ENCODE measurements around the gene IL17F. TPM values are rescaled to one million over a fixed set of nuclear protein-coding genes. Genes with fewer than 3 reads are reported as not detected.

IL17F gene
- total RNA-seq (2014; rRNA removed), result not detected in 2 replicates
- not detected for polyA plus RNA-seq (2012)

- no peak for DNase-seq (ENCODE audit: low read depth)
These were observed at the start of gene IL17F for GRCh38 chr6:52244400-52244799. Gene IL17F, minus strand, starts transcription at chr6:52244500. Its CDS starts 71 bp downstream, at chr6:52244429.

GRCh38 chr6:52293067-52293466 is 48.8 kb upstream of the IL17F start:
- no peak for DNase-seq (ENCODE audit: low read depth)

GRCh38 chr6:52288841-52289240 is 44.5 kb upstream of the IL17F start:
- DNase-seq (ENCODE audit: low read depth), result no peak

GRCh38 chr6:52288216-52288615 is 43.9 kb upstream of the IL17F start:
- DNase-seq (ENCODE audit: low read depth), result no peak

- peak; percentile 79 for DNase-seq (ENCODE audit: low read depth)
These were observed 42.6 kb upstream of the IL17F start for GRCh38 chr6:52286798-52287432.

- peak; percentile 35 for DNase-seq (ENCODE audit: low read depth)
These were observed 41.1 kb upstream of the IL17F start for GRCh38 chr6:52285177-52286068.

- peak; percentile 99 for DNase-seq (ENCODE audit: low read depth)
These were observed 40.3 kb upstream of the IL17F start, which contains the start of gene MCM3 for GRCh38 chr6:52284460-52285176. Gene MCM3, minus strand, starts transcription at chr6:52284742. Its CDS starts 68 bp downstream, at chr6:52284674.

- peak; percentile 43 for DNase-seq (ENCODE audit: low read depth)
These were observed 39.8 kb upstream of the IL17F start for GRCh38 chr6:52284131-52284459.

GRCh38 chr6:52283111-52283510 is 38.8 kb upstream of the IL17F start:
- no peak for DNase-seq (ENCODE audit: low read depth)

GRCh38 chr6:52276130-52276529 is 31.8 kb upstream of the IL17F start:
- DNase-seq (ENCODE audit: low read depth), result no peak

- DNase-seq (ENCODE audit: low read depth), result no peak
These were observed 27.7 kb upstream of the IL17F start for GRCh38 chr6:52271852-52272460.

GRCh38 chr6:52263709-52264540 is 19.6 kb upstream of the IL17F start:
- peak; percentile 64 for DNase-seq (ENCODE audit: low read depth)

GRCh38 chr6:52262620-52263344 is 18.5 kb upstream of the IL17F start:
- DNase-seq (ENCODE audit: low read depth), result no peak

GRCh38 chr6:52261229-52261628 is 16.9 kb upstream of the IL17F start:
- peak; percentile 59 for DNase-seq (ENCODE audit: low read depth)

- DNase-seq (ENCODE audit: low read depth), result no peak
These were observed 16.3 kb upstream of the IL17F start for GRCh38 chr6:52260634-52261033.

- no peak for DNase-seq (ENCODE audit: low read depth)
These were observed 11.1 kb upstream of the IL17F start for GRCh38 chr6:52255434-52255833.

- DNase-seq (ENCODE audit: low read depth), result no peak
These were observed 10.6 kb upstream of the IL17F start for GRCh38 chr6:52254731-52255378.

GRCh38 chr6:52253494-52253893 is 9.2 kb upstream of the IL17F start:
- DNase-seq (ENCODE audit: low read depth), result no peak

GRCh38 chr6:52251113-52251512 is 6.8 kb upstream of the IL17F start:
- DNase-seq (ENCODE audit: low read depth), result no peak

- DNase-seq (ENCODE audit: low read depth), result no peak
These were observed 4.8 kb upstream of the IL17F start for GRCh38 chr6:52249078-52249477.
